ENCODE measurements around the gene FBXO17. TPM values are rescaled to one million over a fixed set of nuclear protein-coding genes. Genes with fewer than 3 reads are reported as not detected.
"Not testable (repeated sequence)": the region's sequence is repeated elsewhere in the genome, so short reads cannot be mapped to it uniquely, and the experiment has no call there.

The FBXO17 gene
- total RNA-seq, 1 donor from 2014 or later, result 16.0 TPM

GRCh38 chr19:38945562-38946228 is 29.8 kb downstream of the FBXO17 start:
- TF ChIP-seq, protein P1, sequence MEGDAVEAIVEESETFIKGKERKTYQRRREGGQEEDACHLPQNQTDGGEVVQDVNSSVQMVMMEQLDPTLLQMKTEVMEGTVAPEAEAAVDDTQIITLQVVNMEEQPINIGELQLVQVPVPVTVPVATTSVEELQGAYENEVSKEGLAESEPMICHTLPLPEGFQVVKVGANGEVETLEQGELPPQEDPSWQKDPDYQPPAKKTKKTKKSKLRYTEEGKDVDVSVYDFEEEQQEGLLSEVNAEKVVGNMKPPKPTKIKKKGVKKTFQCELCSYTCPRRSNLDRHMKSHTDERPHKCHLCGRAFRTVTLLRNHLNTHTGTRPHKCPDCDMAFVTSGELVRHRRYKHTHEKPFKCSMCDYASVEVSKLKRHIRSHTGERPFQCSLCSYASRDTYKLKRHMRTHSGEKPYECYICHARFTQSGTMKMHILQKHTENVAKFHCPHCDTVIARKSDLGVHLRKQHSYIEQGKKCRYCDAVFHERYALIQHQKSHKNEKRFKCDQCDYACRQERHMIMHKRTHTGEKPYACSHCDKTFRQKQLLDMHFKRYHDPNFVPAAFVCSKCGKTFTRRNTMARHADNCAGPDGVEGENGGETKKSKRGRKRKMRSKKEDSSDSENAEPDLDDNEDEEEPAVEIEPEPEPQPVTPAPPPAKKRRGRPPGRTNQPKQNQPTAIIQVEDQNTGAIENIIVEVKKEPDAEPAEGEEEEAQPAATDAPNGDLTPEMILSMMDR (IDR thresholded peaks at IDR 0.05; ENCODE audit: unreplicated experiment), result no peak
- peaks cover 5% of the 10 kb centered on the region for H3K36me3 Mint-ChIP-seq (ENCODE audit: low read depth, unreplicated experiment)
- DNase-seq (ENCODE audit: low spot score), result no peak
- peaks cover 15% of the 10 kb centered on the region for H3K4me1 Mint-ChIP-seq (ENCODE audit: unreplicated experiment)
- no peak overlapping the region for H3K27ac Mint-ChIP-seq (ENCODE audit: unreplicated experiment)
- peaks cover 20% of the 10 kb centered on the region for H3K27me3 Mint-ChIP-seq (ENCODE audit: unreplicated experiment)
- H3K4me3 Mint-ChIP-seq (ENCODE audit: unreplicated experiment), result no peak overlapping the region
- no peaks in the 10 kb centered on the region for H3K9me3 Mint-ChIP-seq (ENCODE audit: unreplicated experiment)

DNA sequence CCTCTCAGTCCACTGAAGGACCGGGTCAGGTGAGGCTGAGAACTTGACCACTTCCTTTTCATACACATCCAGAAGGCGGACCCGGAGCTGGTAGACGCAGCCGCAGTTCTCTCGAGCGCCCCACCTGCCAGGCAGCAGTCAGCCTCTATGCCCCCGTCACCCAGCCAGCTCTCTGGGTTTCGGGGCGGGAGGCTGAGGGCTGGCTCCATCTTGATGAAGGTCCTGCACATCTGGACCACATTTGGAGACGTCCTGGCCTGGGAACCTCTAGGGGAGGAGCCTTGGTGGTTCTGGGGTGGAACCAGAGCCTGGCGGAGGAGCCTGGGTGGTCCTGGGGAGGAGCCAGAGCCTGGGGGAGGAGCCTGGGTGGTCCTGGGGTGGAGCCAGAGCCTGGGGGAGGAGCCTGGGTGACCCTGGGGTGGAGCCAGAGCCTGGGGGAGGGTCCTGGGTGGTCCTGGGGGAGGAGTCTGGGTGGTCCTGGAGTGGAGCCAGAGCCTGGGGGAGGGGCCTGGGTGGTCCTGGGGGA is 30.5 kb downstream of the FBXO17 start:
- DNase-seq (ENCODE audit: low spot score), result no peak

DNA sequence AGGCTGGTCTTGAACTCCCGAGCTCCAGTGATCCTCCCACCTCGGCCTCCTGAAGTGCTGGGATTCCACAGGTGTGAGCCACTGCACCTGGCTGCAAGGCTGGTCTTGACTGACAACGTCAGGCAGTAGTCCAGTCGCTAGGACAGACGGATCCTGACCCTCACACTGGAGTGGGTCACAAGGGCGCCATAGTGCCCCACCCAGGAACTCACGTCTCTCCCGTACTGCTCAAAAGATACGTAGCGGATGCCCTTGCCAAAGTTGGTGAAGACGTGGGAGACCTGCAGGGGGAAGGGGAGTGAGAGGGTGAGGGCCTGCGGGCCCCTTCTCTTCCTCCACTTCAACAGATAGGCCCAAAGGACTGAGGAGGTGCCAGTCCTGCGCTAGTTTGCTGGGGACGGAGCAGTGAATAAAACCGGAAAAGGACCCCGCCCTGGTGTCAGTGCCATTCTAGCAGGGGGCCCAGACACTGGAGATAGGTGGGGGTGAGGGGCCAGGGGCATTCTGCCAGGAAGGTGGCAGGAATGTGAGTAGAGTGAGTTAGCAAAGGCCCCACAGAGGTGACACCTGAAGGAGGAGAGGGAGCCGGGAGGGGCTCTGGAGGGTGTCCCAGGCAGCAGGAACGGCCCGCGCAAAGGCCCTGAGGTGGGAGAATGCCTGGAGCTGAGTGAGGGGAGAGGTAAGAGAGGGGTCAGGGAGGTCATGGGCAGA is 32.9 kb downstream of the FBXO17 start:
- Mint-ChIP-seq H3K27ac (ENCODE audit: unreplicated experiment) (no peak overlapping the region), H3K4me3 (ENCODE audit: unreplicated experiment) (no peak overlapping the region), H3K4me1 (ENCODE audit: unreplicated experiment) (peaks cover 27% of the 10 kb centered on the region), H3K27me3 (ENCODE audit: unreplicated experiment) (peaks cover 12% of the 10 kb centered on the region), H3K36me3 (ENCODE audit: low read depth, unreplicated experiment) (peaks cover 5% of the 10 kb centered on the region), H3K9me3 (ENCODE audit: unreplicated experiment) (no peaks in the 10 kb centered on the region)
- TF ChIP-seq, protein P1 (IDR thresholded peaks at IDR 0.05; ENCODE audit: unreplicated experiment), result no peak
- no peak for DNase-seq (ENCODE audit: low spot score)

More for the DNA sequence above, 30.5 kb downstream of the FBXO17 start:
- Mint-ChIP-seq H3K36me3 (ENCODE audit: low read depth, unreplicated experiment) (peaks cover 5% of the 10 kb centered on the region), H3K4me1 (ENCODE audit: unreplicated experiment) (peaks cover 19% of the 10 kb centered on the region), H3K9me3 (ENCODE audit: unreplicated experiment) (no peaks in the 10 kb centered on the region), H3K27me3 (ENCODE audit: unreplicated experiment) (peaks cover 16% of the 10 kb centered on the region), H3K4me3 (ENCODE audit: unreplicated experiment) (no peak overlapping the region), H3K27ac (ENCODE audit: unreplicated experiment) (no peak overlapping the region)
- TF ChIP-seq, protein P1 (IDR thresholded peaks at IDR 0.05; ENCODE audit: unreplicated experiment), result no peak

DNA sequence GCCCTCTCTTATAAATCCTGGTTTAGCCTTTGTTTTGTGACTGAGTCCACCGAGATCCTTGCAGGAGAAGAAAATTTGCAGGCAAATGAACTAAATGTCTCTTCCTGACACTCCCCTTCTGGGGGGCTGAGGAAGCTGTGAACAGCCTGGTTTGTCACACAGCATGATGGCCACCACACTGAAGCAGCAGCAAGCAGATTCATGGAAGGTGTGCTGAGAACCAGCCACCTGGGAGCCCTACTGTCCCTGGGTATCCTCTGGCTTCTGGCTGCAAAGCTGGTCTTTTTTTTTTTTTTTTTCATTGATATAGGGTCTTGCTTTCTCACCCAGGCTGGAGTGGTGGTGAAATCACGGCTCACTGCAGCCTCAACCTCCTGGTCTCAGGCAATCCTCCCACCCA is 33.6 kb downstream of the FBXO17 start:
- peaks cover 12% of the 10 kb centered on the region for H3K27me3 Mint-ChIP-seq (ENCODE audit: unreplicated experiment)
- H3K4me3 Mint-ChIP-seq (ENCODE audit: unreplicated experiment), result no peak overlapping the region
- H3K4me1 Mint-ChIP-seq (ENCODE audit: unreplicated experiment), result peaks cover 27% of the 10 kb centered on the region
- DNase-seq (ENCODE audit: low spot score), result no peak
- TF ChIP-seq, protein P1 (IDR thresholded peaks at IDR 0.05; ENCODE audit: unreplicated experiment), result no peak
- no peak overlapping the region for H3K27ac Mint-ChIP-seq (ENCODE audit: unreplicated experiment)
- no peaks in the 10 kb centered on the region for H3K9me3 Mint-ChIP-seq (ENCODE audit: unreplicated experiment)
- peaks cover 5% of the 10 kb centered on the region for H3K36me3 Mint-ChIP-seq (ENCODE audit: low read depth, unreplicated experiment)

DNA sequence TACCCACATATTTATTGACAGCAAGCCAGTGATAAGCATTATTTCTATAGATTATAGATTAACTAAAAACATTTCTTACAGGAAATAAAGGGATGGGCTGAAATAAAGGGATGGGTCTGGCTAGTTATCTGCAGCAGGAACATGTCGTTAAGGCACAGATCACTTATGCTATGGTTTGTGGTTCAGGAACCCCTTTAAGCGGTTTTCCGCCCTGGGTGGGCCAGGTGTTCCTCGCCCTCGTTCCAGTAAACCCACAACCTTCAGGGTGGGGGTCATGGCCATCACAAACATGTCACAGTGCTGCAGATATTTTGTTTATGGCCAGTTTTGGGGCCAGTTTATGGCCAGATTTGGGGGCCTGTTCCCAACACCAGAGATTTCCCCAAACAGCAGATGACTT is 34.1 kb downstream of the FBXO17 start:
- peaks cover 27% of the 10 kb centered on the region for H3K4me1 Mint-ChIP-seq (ENCODE audit: unreplicated experiment)
- H3K27me3 Mint-ChIP-seq (ENCODE audit: unreplicated experiment); DNase-seq (ENCODE audit: low spot score); H3K4me3 Mint-ChIP-seq (ENCODE audit: unreplicated experiment); H3K27ac Mint-ChIP-seq (ENCODE audit: unreplicated experiment); H3K9me3 Mint-ChIP-seq (ENCODE audit: unreplicated experiment); H3K36me3 Mint-ChIP-seq (ENCODE audit: low read depth, unreplicated experiment): not testable (repeated sequence)

All from endothelial cell (in vitro differentiated cells).